ENCODE measurements around the gene COL9A3.
"Not testable (repeated sequence)": the region's sequence is repeated elsewhere in the genome, so short reads cannot be mapped to it uniquely, and the experiment has no call there.

COL9A3 gene

GRCh38 chr20:62861726-62862336 is 45.0 kb downstream of the COL9A3 start, which contains the start of gene TCFL5:
Gene TCFL5, minus strand, starts transcription at chr20:62861822. Its CDS starts 152 bp downstream, at chr20:62861670.
- no peaks in the 10 kb centered on the region for H3K9me3 ChIP-seq
- H3K27ac ChIP-seq: peak within 1 kb of the TSS; percentile 58
- peaks cover 9 to 18% of the 10 kb centered on the region in 2 experiments for H3K4me1 ChIP-seq (ENCODE audit: control insufficient read depth in 1 of 2, insufficient read depth in 1 of 2, low read depth in 1 of 2, low read length in 1 of 2)
- H3K27me3 ChIP-seq: peaks cover 25% of the 10 kb centered on the region
- peaks cover 5% of the 10 kb centered on the region for H3K36me3 ChIP-seq
- H3K4me3 ChIP-seq (ENCODE audit: low read depth in 1 of 2, low read length in 1 of 2): peak within 1 kb of the TSS; percentile 52 to 66
- peak; percentile 36 for TF ChIP-seq CTCF (IDR thresholded peaks at IDR 0.05)

GRCh38 chr20:62864207-62864606 is 47.4 kb downstream of the COL9A3 start:
- Histone ChIP-seq H3K36me3 (no peaks in the 10 kb centered on the region), H3K27ac (no peak overlapping the region), H3K27me3 (peaks cover 21% of the 10 kb centered on the region), H3K4me1 (ENCODE audit: control insufficient read depth in 1 of 2, insufficient read depth in 1 of 2, low read depth in 1 of 2, low read length in 1 of 2) (peaks cover 9 to 18% of the 10 kb centered on the region in 2 experiments), H3K4me3 (ENCODE audit: low read depth in 1 of 2, low read length in 1 of 2) (no peak overlapping the region), H3K9me3 (no peaks in the 10 kb centered on the region)
- TF ChIP-seq CTCF (IDR thresholded peaks at IDR 0.05): no peak

GRCh38 chr20:62872184-62872847 is 55.5 kb downstream of the COL9A3 start:
- Histone ChIP-seq H3K4me1 (ENCODE audit: control insufficient read depth in 1 of 2, insufficient read depth in 1 of 2, low read depth in 1 of 2, low read length in 1 of 2) (peaks cover 3 to 5% of the 10 kb centered on the region in 2 experiments), H3K4me3 (ENCODE audit: low read depth in 1 of 2, low read length in 1 of 2) (no peak overlapping the region), H3K27ac (no peak overlapping the region), H3K9me3 (no peaks in the 10 kb centered on the region), H3K36me3 (peaks cover 6% of the 10 kb centered on the region), H3K27me3 (peaks cover 42% of the 10 kb centered on the region)
- TF ChIP-seq CTCF (IDR thresholded peaks at IDR 0.05): no peak

GRCh38 chr20:62872862-62873261 is 56.0 kb downstream of the COL9A3 start:
- peaks cover 7% of the 10 kb centered on the region for H3K36me3 ChIP-seq
- H3K9me3 ChIP-seq: no peaks in the 10 kb centered on the region
- H3K4me3 ChIP-seq (ENCODE audit: low read depth in 1 of 2, low read length in 1 of 2): no peak overlapping the region
- H3K27me3 ChIP-seq: peaks cover 46% of the 10 kb centered on the region
- no peak overlapping the region for H3K27ac ChIP-seq
- TF ChIP-seq CTCF (IDR thresholded peaks at IDR 0.05): no peak
- peaks cover 3 to 5% of the 10 kb centered on the region in 2 experiments for H3K4me1 ChIP-seq (ENCODE audit: control insufficient read depth in 1 of 2, insufficient read depth in 1 of 2, low read depth in 1 of 2, low read length in 1 of 2)

GRCh38 chr20:62873280-62873679 is 56.4 kb downstream of the COL9A3 start:
- H3K4me1 ChIP-seq (ENCODE audit: control insufficient read depth in 1 of 2, insufficient read depth in 1 of 2, low read depth in 1 of 2, low read length in 1 of 2): peaks cover 3 to 5% of the 10 kb centered on the region in 2 experiments
- TF ChIP-seq CTCF (IDR thresholded peaks at IDR 0.05): no peak
- H3K36me3 ChIP-seq: peaks cover 7% of the 10 kb centered on the region
- H3K27ac ChIP-seq: no peak overlapping the region
- no peaks in the 10 kb centered on the region for H3K9me3 ChIP-seq
- no peak overlapping the region for H3K4me3 ChIP-seq (ENCODE audit: low read depth in 1 of 2, low read length in 1 of 2)
- H3K27me3 ChIP-seq: peaks cover 47% of the 10 kb centered on the region

GRCh38 chr20:62873681-62874031 is 56.8 kb downstream of the COL9A3 start:
- H3K27ac ChIP-seq; H3K36me3 ChIP-seq; H3K4me3 ChIP-seq (ENCODE audit: low read depth in 1 of 2, low read length in 1 of 2); H3K4me1 ChIP-seq (ENCODE audit: control insufficient read depth in 1 of 2, insufficient read depth in 1 of 2, low read depth in 1 of 2, low read length in 1 of 2); H3K9me3 ChIP-seq: not testable (repeated sequence)
- peaks cover 51% of the 10 kb centered on the region for H3K27me3 ChIP-seq

Measured in neutrophil (primary cell).